OCI-LY7 (cell line): Measurements from ENCODE around the gene METTL25B. TPM values are rescaled to one million over a fixed set of nuclear protein-coding genes. Genes with fewer than 3 reads are reported as not detected.

Experiments used
- BruUV-seq: library from RNA; stranded (reverse); fragments of 400-500 nt; replicated peaks from 2 replicates; lab custom pipeline; 2021; lab: Mats Ljungman, UMichigan
- CTCF ChIA-PET: fragments of 300-600 bp; sonication (Branson Sonifier 250); formaldehyde crosslinking; loops from one replicate; lab custom pipeline; 2022; ENCODE audit warnings: antibody characterized with exemption; ENCODE audit not compliant: unreplicated experiment; lab: Charles Lee
- POLR2A ChIA-PET: fragments of 300-600 bp; sonication (Branson Sonifier 250); formaldehyde crosslinking; loops from one replicate; lab custom pipeline; 2022; ENCODE audit warnings: antibody characterized with exemption; lab: Charles Lee
- DNase-seq: peaks from one replicate; pipeline ENCODE4 v3.0.0-alpha.2; 2015; ENCODE audit warnings: low spot score
- H2AFZ ChIP-seq: fragments of 200-600 bp; sonication (generic), shearing (Covaris generic); 2 replicates; pipeline ENCODE4 v1.6.1; 2014; ENCODE audit warnings: mild to moderate bottlenecking, antibody characterized with exemption, low read length, moderate library complexity
- H3K27ac ChIP-seq: fragments of 200-600 bp; sonication (generic); 2 replicates; pipeline ENCODE4 v1.5.1; 2014; ENCODE audit warnings: mixed run types, low read depth, mild to moderate bottlenecking, moderate library complexity, low read length, inconsistent platforms; ENCODE audit not compliant: poor library complexity, severe bottlenecking
- H3K36me3 ChIP-seq: fragments of 200-600 bp; sonication (generic); 2 replicates; pipeline ENCODE4 v1.6.1; 2014; ENCODE audit warnings: mild to moderate bottlenecking, antibody characterized with exemption, low read length, moderate library complexity, mixed read lengths; ENCODE audit not compliant: insufficient read depth
- H3K4me1 ChIP-seq: fragments of 200-600 bp; sonication (generic); 2 replicates; pipeline ENCODE4 v1.5.1; 2014; ENCODE audit warnings: mild to moderate bottlenecking, low read length; ENCODE audit not compliant: insufficient read depth, poor library complexity, severe bottlenecking
- H3K4me2 ChIP-seq: fragments of 200-600 bp; sonication (generic); 2 replicates; pipeline ENCODE4 v1.6.1; 2014; ENCODE audit warnings: mild to moderate bottlenecking, low read length
- H3K4me3 ChIP-seq: fragments of 200-600 bp; sonication (generic); 2 replicates; pipeline ENCODE4 v1.5.1; 2014; ENCODE audit warnings: mild to moderate bottlenecking, low read depth, low read length; ENCODE audit not compliant: poor library complexity, severe bottlenecking
- H3K79me2 ChIP-seq: fragments of 200-600 bp; sonication (generic); 2 replicates; pipeline ENCODE4 v1.6.1; 2016; ENCODE audit warnings: low read depth, mild to moderate bottlenecking, low read length, moderate library complexity, mixed read lengths; ENCODE audit not compliant: insufficient read depth
- H3K9me2 ChIP-seq: fragments of 200-600 bp; sonication (generic); 2 replicates; pipeline ENCODE4 v1.6.1; 2016; ENCODE audit warnings: mild to moderate bottlenecking, low read length, mixed read lengths; ENCODE audit not compliant: insufficient read depth
- H3K9me3 ChIP-seq: fragments of 200-600 bp; sonication (generic); 2 replicates; pipeline ENCODE4 v1.6.1; 2014; ENCODE audit warnings: mild to moderate bottlenecking, mixed run types, low read length, mixed read lengths
- H4K20me1 ChIP-seq: fragments of 200-600 bp; sonication (generic); 2 replicates; pipeline ENCODE4 v1.6.1; 2014; ENCODE audit warnings: mild to moderate bottlenecking, antibody characterized with exemption, low read length, moderate library complexity, mixed read lengths; ENCODE audit not compliant: insufficient read depth
- CTCF ChIP-seq: fragments of 200-600 bp; sonication (generic); conservative IDR thresholded peaks from 2 replicates; pipeline ENCODE4 v1.5.1; 2014; ENCODE audit warnings: mild to moderate bottlenecking, antibody characterized with exemption, low read length, moderate library complexity, mixed read lengths
- EZH2phosphoT487 ChIP-seq: fragments of 200-600 bp; sonication (generic); IDR thresholded peaks from 2 replicates; pipeline ENCODE4 v1.6.1; 2018; ENCODE audit warnings: low read depth, borderline replicate concordance, mild to moderate bottlenecking, mixed run types, antibody characterized with exemption, low read length, moderate library complexity, mixed read lengths
- intact Hi-C: fragments of 100-400 bp; cut with micrococcal nuclease; formaldehyde crosslinking; loops from one replicate; pipeline ENCODE4 v1.10.0; 2022; ENCODE audit not compliant: unreplicated experiment
- total RNA-seq, 2 experiments: library from RNA; depleted of rRNA in 1 of 2; stranded (reverse); fragments of >200 nt in 1 of 2; shearing (Covaris generic) in 1 of 2; gene quantifications; 2 replicates each; pipeline ENCODE4 v1.2.3, GENCODE V29; 2014 to 2022

The METTL25B gene
- total RNA-seq, 2 experiments from 2014 or later = 24.7 to 45.6 TPM

GRCh38 chr1:156706657-156707416, 21.4 kb upstream of the METTL25B start:
- peak overlapping the region; percentile 53 for H3K4me3 ChIP-seq
- no peak for DNase-seq
- no peaks in the 10 kb centered on the region for H3K9me2 ChIP-seq
- BruUV-seq = no TSS peak
- intact Hi-C loops = loop anchor here (1.0 kb wide), 1 partner anchor 18 kb away; no protein-coding TSS in a partner anchor
- ChIA-PET CTCF (interaction anchor here (2.6 kb wide), 1 partner anchor 18 kb away, joined by 19 read pairs; no protein-coding TSS in a partner anchor), POLR2A (interaction anchor here (0.6 to 0.7 kb wide), 4 partner anchors 14 to 116 kb away, joined by 3 to 5 read pairs (median 4); no protein-coding TSS in a partner anchor)
- no peak overlapping the region; the same call in 1 of the 2 replicates for H2AFZ ChIP-seq
- peak overlapping the region; percentile 65 for H3K4me2 ChIP-seq
- H3K4me1 ChIP-seq = peaks cover 17% of the 10 kb centered on the region
- H3K9me3 ChIP-seq = no peaks in the 10 kb centered on the region
- TF ChIP-seq EZH2phosphoT487 (no peak), CTCF (no peak)
- H3K36me3 ChIP-seq = no peaks in the 10 kb centered on the region
- no peaks in the 10 kb centered on the region for H4K20me1 ChIP-seq
- H3K27ac ChIP-seq = no peak overlapping the region
- no peaks in the 10 kb centered on the region for H3K79me2 ChIP-seq

GRCh38 chr1:156707417-156708217, 20.7 kb upstream of the METTL25B start:
- no peaks in the 10 kb centered on the region for H3K9me3 ChIP-seq
- H3K4me1 ChIP-seq = peaks cover 17% of the 10 kb centered on the region
- no peaks in the 10 kb centered on the region for H3K79me2 ChIP-seq
- no peak overlapping the region for H3K27ac ChIP-seq
- intact Hi-C loops = no loop called here
- no peak overlapping the region for H3K4me3 ChIP-seq
- no peaks in the 10 kb centered on the region for H3K36me3 ChIP-seq
- H3K4me2 ChIP-seq = no peak overlapping the region
- no peak overlapping the region for H2AFZ ChIP-seq
- CTCF ChIA-PET = interaction anchor here (1.0 to 2.6 kb wide), 2 partner anchors 17 to 18 kb away, joined by 3 to 19 read pairs; no protein-coding TSS in a partner anchor
- no peaks in the 10 kb centered on the region for H3K9me2 ChIP-seq
- no peak for DNase-seq
- POLR2A ChIA-PET = interaction anchor here (0.6 to 0.7 kb wide), 3 partner anchors 13 to 80 kb away, joined by 3 to 5 read pairs (median 4); no protein-coding TSS in a partner anchor
- TF ChIP-seq CTCF (no peak), EZH2phosphoT487 (no peak)
- H4K20me1 ChIP-seq = no peaks in the 10 kb centered on the region
- no TSS peak for BruUV-seq
